GM19468 (cell line): ENCODE results near the gene CLNK.

Experiments
- ATAC-seq: cut with Tn5 transposase; IDR thresholded peaks from one replicate; pipeline ENCODE4 v1.9.1; 2021; ENCODE audit warnings: mild to moderate bottlenecking, moderate library complexity, moderate number of reproducible peaks; ENCODE audit not compliant: unreplicated experiment; ENCODE audit errors: extremely low read depth

Gene CLNK

GRCh38 chr4:10530137-10530786 is 154.3 kb downstream of the CLNK start:
- ATAC-seq: no peak

GRCh38 chr4:10529291-10530136 is 155.1 kb downstream of the CLNK start:
- ATAC-seq: no peak

- no peak for ATAC-seq
Measured at GRCh38 chr4:10527438-10527837, 157.1 kb downstream of the CLNK start.

GRCh38 chr4:10526429-10527222 is 157.9 kb downstream of the CLNK start:
- no peak for ATAC-seq

- ATAC-seq: no peak
Measured at GRCh38 chr4:10524196-10524833, 160.3 kb downstream of the CLNK start.

- no peak for ATAC-seq
Measured at GRCh38 chr4:10521424-10521823, 163.1 kb downstream of the CLNK start.

- ATAC-seq: no peak
Measured at GRCh38 chr4:10509733-10510132, 174.8 kb downstream of the CLNK start.

- ATAC-seq: no peak
Measured at GRCh38 chr4:10506077-10506476, 178.5 kb downstream of the CLNK start.

GRCh38 chr4:10504570-10505179 is 179.9 kb downstream of the CLNK start:
- no peak for ATAC-seq

GRCh38 chr4:10502717-10503116 is 181.9 kb downstream of the CLNK start:
- ATAC-seq: no peak

GRCh38 chr4:10500776-10501175 is 183.8 kb downstream of the CLNK start:
- no peak for ATAC-seq

GRCh38 chr4:10496200-10496599 is 188.4 kb downstream of the CLNK start:
- no peak for ATAC-seq

- ATAC-seq: no peak
Measured at GRCh38 chr4:10495651-10496050, 188.9 kb downstream of the CLNK start.

- ATAC-seq: no peak
Measured at GRCh38 chr4:10492464-10492863, 192.1 kb downstream of the CLNK start.

GRCh38 chr4:10491401-10491800 is 193.2 kb downstream of the CLNK start:
- no peak for ATAC-seq

GRCh38 chr4:10490996-10491395 is 193.6 kb downstream of the CLNK start:
- ATAC-seq: no peak

GRCh38 chr4:10482913-10483312 is 201.7 kb downstream of the CLNK start:
- no peak for ATAC-seq

- no peak for ATAC-seq
Measured at GRCh38 chr4:10480616-10481015, 204.0 kb downstream of the CLNK start.

GRCh38 chr4:10478621-10479020 is 205.9 kb downstream of the CLNK start:
- ATAC-seq: no peak

- no peak for ATAC-seq
Measured at GRCh38 chr4:10470505-10470904, 214.1 kb downstream of the CLNK start.
